ENCODE measurements around the gene VIPAS39.
A peak's percentile ranks its signal among the peaks of the same experiment; 100 is the strongest.

VIPAS39 gene

GRCh38 chr14:77470224-77470870, 12.9 kb upstream of the VIPAS39 start (continued):
- TF ChIP-seq ZNF707 (tag by site-specific recombination; IDR thresholded peaks at IDR 0.05): no peak
- peak; percentile 88 for TF ChIP-seq OSR2 (tag by site-specific recombination; IDR thresholded peaks at IDR 0.05)
- 0 out of 2 replicates have a peak, but pooled peaks have one; percentile 28 for TF ChIP-seq GLI2 (tag by site-specific recombination; IDR thresholded peaks at IDR 0.05; ENCODE audit: borderline replicate concordance, low read depth)
- no peak for TF ChIP-seq MZF1 (tag by site-specific recombination; IDR thresholded peaks at IDR 0.05; ENCODE audit: borderline replicate concordance)
- TF ChIP-seq ZNF629 (tag by site-specific recombination; IDR thresholded peaks at IDR 0.05): peak; percentile 26; the same call in 1 of the 2 replicates
- TF ChIP-seq ZNF10 (tag by site-specific recombination; IDR thresholded peaks at IDR 0.05): peak; percentile 42; the same call in 1 of the 2 replicates
- TF ChIP-seq ZNF2 (tag by site-specific recombination; IDR thresholded peaks at IDR 0.05): peak; percentile 54; the same call in 1 of the 2 replicates
- TF ChIP-seq PRDM4 (tag by site-specific recombination; IDR thresholded peaks at IDR 0.05): peak; percentile 65; the same call in 1 of the 2 replicates
- TF ChIP-seq ZSCAN30 (tag by site-specific recombination; IDR thresholded peaks at IDR 0.05): peak; percentile 94
- TF ChIP-seq BCL11A (tag by site-specific recombination; IDR thresholded peaks at IDR 0.05; ENCODE audit: low read depth): peak; percentile 56; the same call in 1 of the 2 replicates
- no peak for TF ChIP-seq ZNF354C (tag by site-specific recombination; IDR thresholded peaks at IDR 0.05; ENCODE audit: borderline replicate concordance, low read depth)
- 0 out of 2 replicates have a peak, but pooled peaks have one; percentile 31 for TF ChIP-seq WT1 (tag by site-specific recombination; IDR thresholded peaks at IDR 0.05)
- TF ChIP-seq ZNF704 (tag by site-specific recombination; IDR thresholded peaks at IDR 0.05): no peak
- TF ChIP-seq ZNF843 (tag by site-specific recombination; IDR thresholded peaks at IDR 0.05): peak; percentile 75
- TF ChIP-seq ZBTB44 (tag by site-specific recombination; IDR thresholded peaks at IDR 0.05): peak; percentile 88
- peak; percentile 92 for TF ChIP-seq IKZF3 (tag by site-specific recombination; IDR thresholded peaks at IDR 0.05)
- peak; percentile 79 for TF ChIP-seq FEZF1 (tag by site-specific recombination; IDR thresholded peaks at IDR 0.05)
- peak; percentile 50; the same call in 1 of the 2 replicates for TF ChIP-seq KLF17 (tag by site-specific recombination; IDR thresholded peaks at IDR 0.05)

- Histone ChIP-seq H3K27ac (ENCODE audit: extremely low read depth, low read depth, low read length) (no peak overlapping the region), H3K4me3 (ENCODE audit: low read depth, low read length) (no peak overlapping the region), H3K36me3 (ENCODE audit: control insufficient read depth in 2 of 2, insufficient read depth in 1 of 2, low read length in 2 of 2) (peaks cover 41 to 48% of the 10 kb centered on the region in 2 experiments), H3K4me1 (ENCODE audit: control insufficient read depth, insufficient read depth, low read length) (no peaks in the 10 kb centered on the region), H3K9me3 (ENCODE audit: control insufficient read depth, insufficient read depth, low read depth, low read length) (no peaks in the 10 kb centered on the region)
- ChIA-PET CTCF (interaction anchor here (0.9 kb wide), 1 partner anchor 11 kb away, joined by 5 read pairs; no protein-coding TSS in a partner anchor), POLR2A (no interaction called here)
- TF ChIP-seq ZNF366 (tag by site-specific recombination; conservative IDR thresholded peaks at IDR 0.05) (no peak), ZNF10 (tag by site-specific recombination; IDR thresholded peaks at IDR 0.05) (peak; percentile 40; the same call in 1 of the 2 replicates), OSR2 (tag by site-specific recombination; IDR thresholded peaks at IDR 0.05) (peak; percentile 18; the same call in 1 of the 2 replicates), ZNF776 (tag by site-specific recombination; IDR thresholded peaks at IDR 0.05; ENCODE audit: borderline replicate concordance) (no peak), ZNF324 (tag by site-specific recombination; IDR thresholded peaks at IDR 0.05) (no peak), ZNF660 (tag by site-specific recombination; IDR thresholded peaks at IDR 0.05) (peak; percentile 83), IKZF3 (tag by site-specific recombination; IDR thresholded peaks at IDR 0.05) (peak; percentile 8; the same call in 1 of the 2 replicates), ZBTB44 (tag by site-specific recombination; IDR thresholded peaks at IDR 0.05) (peak; percentile 12; the same call in 1 of the 2 replicates), ZNF600 (tag by site-specific recombination; IDR thresholded peaks at IDR 0.05) (peak; percentile 11; the same call in 1 of the 2 replicates), ZNF140 (tag by site-specific recombination; IDR thresholded peaks at IDR 0.05) (no peak)
Observed at GRCh38 chr14:77469539-77469938, 12.1 kb upstream of the VIPAS39 start.

Measured in HEK293 (cell line).